Suprapubic skin (tissue), 4 donors: ENCODE data around the gene TLE1. TPM values are rescaled to one million over a fixed set of nuclear protein-coding genes. Genes with fewer than 3 reads are reported as not detected.

Experiments
- DNase-seq, 2 donors: peaks; one replicate each; pipeline ENCODE4 v3.0.0-alpha.2; 2019; ENCODE audit warnings: low spot score in 2 of 2
- H3K27ac ChIP-seq: fragments of 200-600 bp; sonication (generic); one replicate; pipeline ENCODE4 v1.5.1; 2019
- H3K27me3 ChIP-seq: fragments of 200-600 bp; sonication (generic); one replicate; pipeline ENCODE4 v1.5.1; 2019
- H3K36me3 ChIP-seq: fragments of 200-600 bp; sonication (generic); one replicate; pipeline ENCODE4 v1.5.1; 2019
- H3K4me1 ChIP-seq: fragments of 200-600 bp; sonication (generic); one replicate; pipeline ENCODE4 v1.5.1; 2019
- H3K4me3 ChIP-seq: fragments of 200-600 bp; sonication (generic); one replicate; pipeline ENCODE4 v1.5.1; 2019; ENCODE audit warnings: mild to moderate bottlenecking
- H3K9me3 ChIP-seq: fragments of 200-600 bp; sonication (generic); one replicate; pipeline ENCODE4 v1.5.1; 2019
- EP300 ChIP-seq: sonication (generic); formaldehyde crosslinking; IDR thresholded peaks from one replicate; pipeline ENCODE4 v1.6.1; 2017; ENCODE audit warnings: antibody characterized with exemption
- POLR2A ChIP-seq, 2 donors: fragments of 450-650 bp; IDR thresholded peaks; one replicate each; pipeline ENCODE4 v1.6.1; 2017; ENCODE audit warnings: antibody characterized with exemption in 2 of 2, mild to moderate bottlenecking in 2 of 2, moderate library complexity in 2 of 2
- POLR2AphosphoS5 ChIP-seq, 3 donors: sonication (generic); formaldehyde crosslinking; IDR thresholded peaks; one replicate each; pipeline ENCODE4 v1.6.1; 2017; ENCODE audit warnings: antibody characterized with exemption in 3 of 3
- WGBS: methylation state at CpG from one replicate; pipeline ENCODE4 v1.1.5; 2018; 5-methylcytosine and 5-hydroxymethylcytosine counted together
- total RNA-seq, 4 donors: library from RNA; depleted of rRNA; stranded (reverse); fragments of >200 nt; gene quantifications; one replicate each; pipeline ENCODE4 v1.1.0, GENCODE V29; 2016
- TF ChIP-seq, protein P1 (sequence below), 2 donors: fragments of 200-600 bp in 1 of 2; fragments of 450-650 bp in 1 of 2; sonication (generic) in 1 of 2; IDR thresholded peaks; one replicate each; pipeline ENCODE4 v1.5.1; 2016 to 2019; ENCODE audit warnings: antibody characterized with exemption in 2 of 2, mild to moderate bottlenecking in 1 of 2, moderate library complexity in 1 of 2

TLE1 gene
- total RNA-seq, 4 donors from 2014 or later: 34.8 to 73.5 (median 47.5) TPM

DNA sequence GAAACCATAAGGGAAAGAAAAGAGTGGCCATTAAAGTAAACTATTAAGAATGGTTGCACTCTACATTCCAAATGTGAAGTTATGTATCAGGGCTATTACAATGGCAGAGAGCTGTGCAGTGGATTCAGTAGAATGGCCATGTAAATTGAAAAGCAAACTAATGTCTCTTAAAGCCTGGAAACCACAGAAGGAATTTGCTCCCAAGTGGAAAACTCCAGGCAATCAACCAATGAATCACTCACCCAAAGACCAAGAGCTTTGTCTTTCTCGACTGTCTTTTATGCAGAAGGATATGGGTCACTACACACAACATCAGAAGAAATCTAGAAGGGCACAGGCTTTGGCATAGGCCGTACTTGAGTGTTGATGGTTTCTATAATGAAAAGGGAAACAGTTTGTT is 114.9 kb downstream of the TLE1 start:
- WGBS: 78% methylated on average over 2 of the region's 2 CpGs
- no peak overlapping the region for H3K27ac ChIP-seq
- no peak overlapping the region for H3K4me3 ChIP-seq
- no peaks in the 10 kb centered on the region for H3K36me3 ChIP-seq
- H3K4me1 ChIP-seq: no peaks in the 10 kb centered on the region
- no peak for DNase-seq
- H3K9me3 ChIP-seq: no peaks in the 10 kb centered on the region
- no peaks in the 10 kb centered on the region for H3K27me3 ChIP-seq
- no peak for TF ChIP-seq EP300
- TF ChIP-seq, protein P1, sequence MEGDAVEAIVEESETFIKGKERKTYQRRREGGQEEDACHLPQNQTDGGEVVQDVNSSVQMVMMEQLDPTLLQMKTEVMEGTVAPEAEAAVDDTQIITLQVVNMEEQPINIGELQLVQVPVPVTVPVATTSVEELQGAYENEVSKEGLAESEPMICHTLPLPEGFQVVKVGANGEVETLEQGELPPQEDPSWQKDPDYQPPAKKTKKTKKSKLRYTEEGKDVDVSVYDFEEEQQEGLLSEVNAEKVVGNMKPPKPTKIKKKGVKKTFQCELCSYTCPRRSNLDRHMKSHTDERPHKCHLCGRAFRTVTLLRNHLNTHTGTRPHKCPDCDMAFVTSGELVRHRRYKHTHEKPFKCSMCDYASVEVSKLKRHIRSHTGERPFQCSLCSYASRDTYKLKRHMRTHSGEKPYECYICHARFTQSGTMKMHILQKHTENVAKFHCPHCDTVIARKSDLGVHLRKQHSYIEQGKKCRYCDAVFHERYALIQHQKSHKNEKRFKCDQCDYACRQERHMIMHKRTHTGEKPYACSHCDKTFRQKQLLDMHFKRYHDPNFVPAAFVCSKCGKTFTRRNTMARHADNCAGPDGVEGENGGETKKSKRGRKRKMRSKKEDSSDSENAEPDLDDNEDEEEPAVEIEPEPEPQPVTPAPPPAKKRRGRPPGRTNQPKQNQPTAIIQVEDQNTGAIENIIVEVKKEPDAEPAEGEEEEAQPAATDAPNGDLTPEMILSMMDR (IDR thresholded peaks at IDR 0.05): no peak
- no peak for TF ChIP-seq POLR2AphosphoS5 (IDR thresholded peaks at IDR 0.05)
- TF ChIP-seq POLR2A (IDR thresholded peaks at IDR 0.05): no peak

GRCh38 chr9:81573415-81574321 is 115.7 kb downstream of the TLE1 start:
- H3K4me1 ChIP-seq: no peaks in the 10 kb centered on the region
- H3K4me3 ChIP-seq: no peak overlapping the region
- H3K27ac ChIP-seq: no peak overlapping the region
- no peaks in the 10 kb centered on the region for H3K27me3 ChIP-seq
- no peaks in the 10 kb centered on the region for H3K36me3 ChIP-seq
- 89% methylated on average over 14 of the region's 14 CpGs for WGBS
- TF ChIP-seq POLR2A (IDR thresholded peaks at IDR 0.05): no peak
- TF ChIP-seq EP300: no peak
- TF ChIP-seq, protein P1 (IDR thresholded peaks at IDR 0.05): no peak
- TF ChIP-seq POLR2AphosphoS5 (IDR thresholded peaks at IDR 0.05): no peak
- DNase-seq: no peak
- no peaks in the 10 kb centered on the region for H3K9me3 ChIP-seq

- Histone ChIP-seq H3K27me3 (no peaks in the 10 kb centered on the region), H3K4me1 (no peaks in the 10 kb centered on the region), H3K4me3 (no peak overlapping the region), H3K27ac (no peak overlapping the region), H3K36me3 (no peaks in the 10 kb centered on the region), H3K9me3 (no peaks in the 10 kb centered on the region)
- TF ChIP-seq, protein P1 (IDR thresholded peaks at IDR 0.05): no peak
- DNase-seq: no peak
- WGBS: 96% methylated on average over 4 of the region's 4 CpGs
Observed at GRCh38 chr9:81570083-81570482, 119.3 kb downstream of the TLE1 start.

DNA sequence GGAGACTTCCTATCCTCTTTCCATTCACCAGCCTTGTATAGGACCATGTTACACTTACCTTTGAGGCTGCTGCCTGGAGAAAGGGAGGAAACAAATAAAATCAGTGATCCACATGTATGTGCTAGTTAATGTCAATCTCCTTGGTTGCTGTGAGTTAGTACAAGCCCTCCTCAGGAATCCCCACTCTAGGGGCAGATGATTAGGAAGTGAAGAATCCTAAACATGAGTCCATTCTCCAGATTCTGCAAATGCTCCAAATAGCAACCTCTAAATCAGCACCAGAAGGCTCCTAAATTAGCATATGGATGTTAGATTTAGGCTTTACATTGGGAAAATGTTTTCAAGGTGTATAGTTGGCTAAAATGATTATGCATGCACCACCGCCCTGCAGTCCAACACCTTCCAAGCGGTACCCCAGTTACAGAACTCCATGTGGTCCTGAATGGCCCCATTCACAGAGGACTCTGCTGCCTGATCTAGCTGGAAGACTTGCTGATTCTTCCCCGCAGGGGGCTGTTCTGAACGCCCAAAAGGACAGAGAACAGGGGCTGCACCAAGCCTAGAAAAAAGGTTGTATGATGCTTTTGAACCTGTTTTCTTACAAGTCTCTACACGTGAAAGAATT is 123.2 kb downstream of the TLE1 start:
- 95% methylated on average over 5 of the region's 5 CpGs for WGBS
- no peak for DNase-seq
- Histone ChIP-seq H3K27me3 (no peaks in the 10 kb centered on the region), H3K27ac (no peak overlapping the region), H3K9me3 (no peaks in the 10 kb centered on the region), H3K4me1 (no peaks in the 10 kb centered on the region), H3K36me3 (no peaks in the 10 kb centered on the region), H3K4me3 (no peak overlapping the region)
- TF ChIP-seq POLR2AphosphoS5 (IDR thresholded peaks at IDR 0.05) (no peak), EP300 (no peak), POLR2A (IDR thresholded peaks at IDR 0.05) (no peak)
- TF ChIP-seq, protein P1 (IDR thresholded peaks at IDR 0.05): no peak

GRCh38 chr9:81565609-81566008 is 123.7 kb downstream of the TLE1 start:
- Histone ChIP-seq H3K4me3 (no peak overlapping the region), H3K9me3 (no peaks in the 10 kb centered on the region), H3K36me3 (no peaks in the 10 kb centered on the region), H3K27ac (no peak overlapping the region), H3K4me1 (no peaks in the 10 kb centered on the region), H3K27me3 (no peaks in the 10 kb centered on the region)
- TF ChIP-seq EP300 (no peak), POLR2A (IDR thresholded peaks at IDR 0.05) (no peak), POLR2AphosphoS5 (IDR thresholded peaks at IDR 0.05) (no peak)
- TF ChIP-seq, protein P1 (IDR thresholded peaks at IDR 0.05): no peak
- 93% methylated on average over 1 of the region's 1 CpG for WGBS
- no peak for DNase-seq
